Activated B cell treated with CpG ODN at 0.5 μM for 24 hours (primary cell): ENCODE measurements around the gene CD36. TPM values are rescaled to one million over a fixed set of nuclear protein-coding genes. Genes with fewer than 3 reads are reported as not detected.

Experiments used
- ATAC-seq: fragments of 200-7000 bp; cut with Tn5 transposase; one replicate; pipeline ENCODE4 v1.10.0; 2021; ENCODE audit warnings: low read depth, mild to moderate bottlenecking, moderate library complexity
- CTCF ChIA-PET: fragments of 350-600 bp; sonication (Branson Sonifier 250); formaldehyde crosslinking; loops from one replicate; lab custom pipeline; 2021; ENCODE audit warnings: antibody characterized with exemption; lab: Charles Lee
- POLR2A ChIA-PET: fragments of 350-600 bp; sonication (Branson Sonifier 250); formaldehyde crosslinking; loops from one replicate; lab custom pipeline; 2021; ENCODE audit warnings: antibody characterized with exemption; lab: Charles Lee
- DNase-seq: peaks from one replicate; pipeline ENCODE4 v3.0.0; 2022
- H3K27ac Mint-ChIP-seq: one replicate; pipeline ENCODE4 v1.8.0; 2020; ENCODE audit warnings: mixed read lengths
- H3K27me3 Mint-ChIP-seq: one replicate; pipeline ENCODE4 v1.8.0; 2021; ENCODE audit warnings: mixed read lengths
- H3K36me3 Mint-ChIP-seq: one replicate; pipeline ENCODE4 v1.8.0; 2021; ENCODE audit warnings: low read depth, mixed read lengths
- H3K4me1 Mint-ChIP-seq: one replicate; pipeline ENCODE4 v1.8.0; 2021; ENCODE audit warnings: mixed read lengths
- H3K4me3 Mint-ChIP-seq: one replicate; pipeline ENCODE4 v1.8.0; 2020; ENCODE audit warnings: mild to moderate bottlenecking, mixed read lengths
- H3K9me3 Mint-ChIP-seq: one replicate; pipeline ENCODE4 v1.8.0; 2020; ENCODE audit warnings: mixed read lengths
- CTCF ChIP-seq: fragments of 200-600 bp; IDR thresholded peaks from one replicate; pipeline ENCODE4 v1.8.0; 2022; ENCODE audit warnings: antibody characterized with exemption, mild to moderate bottlenecking
- intact Hi-C: fragments of 100-400 bp; cut with micrococcal nuclease; formaldehyde crosslinking; loops from one replicate; pipeline ENCODE4 v1.15.1; 2024
- total RNA-seq: library from RNA; stranded (reverse); gene quantifications from 2 replicates; pipeline ENCODE4 v1.2.3, GENCODE V29; 2022

The CD36 gene
- total RNA-seq, 1 donor from 2014 or later: 0.53 TPM

GRCh38 chr7:80719261-80719660 is 80.8 kb downstream of the CD36 start:
- Mint-ChIP-seq H3K36me3 (no peaks in the 10 kb centered on the region), H3K4me1 (no peaks in the 10 kb centered on the region), H3K27me3 (no peaks in the 10 kb centered on the region), H3K27ac (no peak overlapping the region), H3K4me3 (no peak overlapping the region), H3K9me3 (no peaks in the 10 kb centered on the region)
- CTCF ChIA-PET: no interaction called here
- POLR2A ChIA-PET: no interaction called here
- intact Hi-C loops: no loop called here
- DNase-seq (no peak), ATAC-seq (no peak)
- TF ChIP-seq CTCF: no peak

- ChIA-PET POLR2A (no interaction called here), CTCF (no interaction called here)
- DNase-seq (no peak), ATAC-seq (no peak)
- TF ChIP-seq CTCF: no peak
- H3K36me3 Mint-ChIP-seq: no peaks in the 10 kb centered on the region
- H3K27ac Mint-ChIP-seq: no peak overlapping the region
- no peaks in the 10 kb centered on the region for H3K4me1 Mint-ChIP-seq
- intact Hi-C loops: no loop called here
- H3K4me3 Mint-ChIP-seq: no peak overlapping the region
- H3K9me3 Mint-ChIP-seq: no peaks in the 10 kb centered on the region
- H3K27me3 Mint-ChIP-seq: no peaks in the 10 kb centered on the region
Observed at GRCh38 chr7:80720146-80720545, 81.7 kb downstream of the CD36 start.

- no peak overlapping the region for H3K27ac Mint-ChIP-seq
- intact Hi-C loops: no loop called here
- ChIA-PET CTCF (no interaction called here), POLR2A (no interaction called here)
- ATAC-seq (no peak), DNase-seq (no peak)
- H3K36me3 Mint-ChIP-seq: no peaks in the 10 kb centered on the region
- no peak overlapping the region for H3K4me3 Mint-ChIP-seq
- H3K27me3 Mint-ChIP-seq: no peaks in the 10 kb centered on the region
- H3K4me1 Mint-ChIP-seq: no peaks in the 10 kb centered on the region
- no peak for TF ChIP-seq CTCF
- H3K9me3 Mint-ChIP-seq: no peaks in the 10 kb centered on the region
Observed at GRCh38 chr7:80721883-80722615, 83.6 kb downstream of the CD36 start.

- POLR2A ChIA-PET: no interaction called here
- Mint-ChIP-seq H3K27ac (no peak overlapping the region), H3K36me3 (no peaks in the 10 kb centered on the region), H3K4me1 (no peaks in the 10 kb centered on the region), H3K9me3 (no peaks in the 10 kb centered on the region), H3K4me3 (no peak overlapping the region), H3K27me3 (no peaks in the 10 kb centered on the region)
- intact Hi-C loops: no loop called here
- DNase-seq: no peak
- no peak for ATAC-seq
- CTCF ChIA-PET: no interaction called here
- no peak for TF ChIP-seq CTCF
Observed at GRCh38 chr7:80722616-80723195, 84.3 kb downstream of the CD36 start.

- Mint-ChIP-seq H3K36me3 (no peaks in the 10 kb centered on the region), H3K4me1 (no peaks in the 10 kb centered on the region), H3K9me3 (no peaks in the 10 kb centered on the region), H3K27me3 (no peaks in the 10 kb centered on the region), H3K4me3 (no peak overlapping the region), H3K27ac (no peak overlapping the region)
- no peak for TF ChIP-seq CTCF
- CTCF ChIA-PET: no interaction called here
- ATAC-seq: no peak
- no peak for DNase-seq
- POLR2A ChIA-PET: no interaction called here
- intact Hi-C loops: no loop called here
Observed at GRCh38 chr7:80724249-80724871, 85.9 kb downstream of the CD36 start.
